SK-MEL-5 (cell line): Measurements from ENCODE around the gene ABCA4. TPM values are rescaled to one million over a fixed set of nuclear protein-coding genes. Genes with fewer than 3 reads are reported as not detected.

ENCODE experiments used
- DNase-seq: peaks from one replicate; pipeline ENCODE4 v3.0.0-alpha.2; 2016; ENCODE audit warnings: low read depth, low spot score
- in situ Hi-C: cut with HindIII; loops from 2 replicates; pipeline ENCODE4 v1.10.0; 2016; ENCODE audit warnings: low sequenced_read_pairs, high pct_unique_total_duplicates, low pct_unique_long_range_greater_than_20kb
- total RNA-seq: library from RNA; depleted of rRNA; stranded (reverse); fragments of >200 nt; shearing (Covaris generic); gene quantifications from 2 replicates; pipeline ENCODE4 v1.2.3, GENCODE V29; 2014

Gene ABCA4
- total RNA-seq, 1 experiment from 2014 or later = not detected

- peak; percentile 84 for DNase-seq
- in situ Hi-C loops = no loop called here
Observed at GRCh38 chr1:94045465-94046056, 75.4 kb downstream of the ABCA4 start.

GRCh38 chr1:94044891-94045290 is 76.1 kb downstream of the ABCA4 start:
- DNase-seq = no peak
- in situ Hi-C loops = no loop called here

- peak; percentile 60 for DNase-seq
- in situ Hi-C loops = no loop called here
Observed at GRCh38 chr1:94044290-94044790, 76.6 kb downstream of the ABCA4 start.

GRCh38 chr1:94043738-94044289 is 77.1 kb downstream of the ABCA4 start:
- DNase-seq = no peak
- in situ Hi-C loops = no loop called here

- no peak for DNase-seq
- in situ Hi-C loops = no loop called here
Observed at GRCh38 chr1:94042388-94042787, 78.6 kb downstream of the ABCA4 start.

- no peak for DNase-seq
- in situ Hi-C loops = no loop called here
Observed at GRCh38 chr1:94039871-94040569, 80.9 kb downstream of the ABCA4 start.

- DNase-seq = peak; percentile 75
- in situ Hi-C loops = no loop called here
Observed at GRCh38 chr1:94039514-94039870, 81.5 kb downstream of the ABCA4 start.

- DNase-seq = no peak
Observed at GRCh38 chr1:94038511-94038910, 82.4 kb downstream of the ABCA4 start.

GRCh38 chr1:94037392-94038229 is 83.3 kb downstream of the ABCA4 start:
- no peak for DNase-seq
- in situ Hi-C loops = no loop called here

More at GRCh38 chr1:94038511-94038910, 82.4 kb downstream of the ABCA4 start:
- in situ Hi-C loops = no loop called here

- DNase-seq = no peak
- in situ Hi-C loops = no loop called here
Observed at GRCh38 chr1:94036730-94037129, 84.2 kb downstream of the ABCA4 start.

GRCh38 chr1:94033849-94034248 is 87.1 kb downstream of the ABCA4 start:
- in situ Hi-C loops = no loop called here
- peak; percentile 51 for DNase-seq

- no peak for DNase-seq
- in situ Hi-C loops = no loop called here
Observed at GRCh38 chr1:94032637-94033036, 88.3 kb downstream of the ABCA4 start.

GRCh38 chr1:94031591-94031990 is 89.4 kb downstream of the ABCA4 start:
- DNase-seq = no peak
- in situ Hi-C loops = no loop called here

GRCh38 chr1:94031154-94031553 is 89.8 kb downstream of the ABCA4 start:
- in situ Hi-C loops = no loop called here
- DNase-seq = no peak

GRCh38 chr1:94029130-94029993 is 91.6 kb downstream of the ABCA4 start:
- in situ Hi-C loops = no loop called here
- DNase-seq = no peak

GRCh38 chr1:94027721-94028515 is 93.0 kb downstream of the ABCA4 start:
- peak; percentile 20 for DNase-seq
- in situ Hi-C loops = no loop called here
